ENCODE measurements around the gene CHD2. TPM values are rescaled to one million over a fixed set of nuclear protein-coding genes. Genes with fewer than 3 reads are reported as not detected.

CHD2 gene
- total RNA-seq, 2 donors from 2014 or later: 63.9 to 70.0 TPM

DNA sequence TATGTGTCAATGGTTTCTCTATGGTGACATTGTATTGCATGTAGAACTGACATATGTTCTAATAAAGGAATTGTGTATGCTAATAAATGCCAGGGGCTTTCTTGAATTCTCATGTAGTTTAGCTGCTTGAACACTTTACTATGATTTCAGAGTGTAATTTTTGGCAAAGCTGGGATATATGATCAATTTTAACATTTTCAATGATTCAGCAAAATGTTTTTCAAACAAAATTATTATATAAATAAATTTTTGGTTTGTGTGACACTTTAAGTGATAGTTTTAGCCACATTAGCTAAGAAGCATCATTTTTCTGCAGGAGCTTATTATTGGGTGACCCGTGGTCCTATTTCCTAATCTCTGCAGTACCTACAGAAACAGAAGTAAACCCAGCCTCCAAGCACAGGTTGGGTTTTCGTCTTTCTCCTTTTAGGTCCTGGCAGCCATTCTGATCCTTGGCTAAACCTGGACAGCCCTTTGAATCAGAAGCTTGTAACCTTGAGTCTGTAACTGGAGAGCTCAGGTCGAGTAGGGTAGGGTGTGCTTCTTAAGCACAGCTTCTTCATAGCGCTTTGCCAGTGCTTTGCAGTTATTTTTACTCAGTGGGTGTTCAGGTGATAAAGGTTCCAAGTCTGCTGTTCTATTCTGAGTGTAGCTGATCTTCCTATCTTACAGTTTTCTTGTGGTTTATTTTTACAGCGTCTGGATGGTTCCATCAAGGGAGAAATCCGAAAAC lies 74.2 kb downstream of the CHD2 start:
- intact Hi-C loops (cut with DNase I): no loop called here
- DNase-seq (no peak), ATAC-seq (no peak)
- H3K4me3 ChIP-seq: no peak overlapping the region
- H3K9me3 ChIP-seq: no peaks in the 10 kb centered on the region
- peaks cover 4% of the 10 kb centered on the region for H3K4me1 ChIP-seq
- peaks cover 4 to 33% of the 10 kb centered on the region in 2 donors for H3K36me3 ChIP-seq (replicated peaks in 1 of 2; ENCODE audit: insufficient read depth in 1 of 2, low read depth in 2 of 2)
- no peaks in the 10 kb centered on the region for H3K27me3 ChIP-seq
- H3K27ac ChIP-seq: no peak overlapping the region
- WGBS, 2 donors: 80 to 81% methylated on average over 6 of the region's 6 CpGs
- no peak for TF ChIP-seq POLR2A (IDR thresholded peaks at IDR 0.05)
- TF ChIP-seq CTCF (IDR thresholded peaks at IDR 0.05): no peak

GRCh38 chr15:92979011-92979701 lies 79.0 kb downstream of the CHD2 start:
- Histone ChIP-seq H3K9me3 (no peaks in the 10 kb centered on the region), H3K4me1 (no peaks in the 10 kb centered on the region), H3K27ac (no peak overlapping the region), H3K27me3 (no peaks in the 10 kb centered on the region), H3K4me3 (no peak overlapping the region), H3K36me3 (replicated peaks in 1 of 2; ENCODE audit: insufficient read depth in 1 of 2, low read depth in 2 of 2) (peaks cover 6 to 42% of the 10 kb centered on the region in 2 donors)
- DNase-seq (no peak), ATAC-seq (no peak)
- WGBS, 2 donors: 91 to 93% methylated on average over 5 of the region's 5 CpGs
- TF ChIP-seq CTCF (IDR thresholded peaks at IDR 0.05): no peak
- no peak for TF ChIP-seq POLR2A (IDR thresholded peaks at IDR 0.05)
- intact Hi-C loops (cut with DNase I): no loop called here

- intact Hi-C loops (cut with DNase I): no loop called here
- ATAC-seq: no peak
- Histone ChIP-seq H3K9me3 (no peaks in the 10 kb centered on the region), H3K36me3 (replicated peaks in 1 of 2; ENCODE audit: insufficient read depth in 1 of 2, low read depth in 2 of 2) (peaks cover 13 to 44% of the 10 kb centered on the region in 2 donors), H3K4me1 (no peaks in the 10 kb centered on the region), H3K27me3 (no peaks in the 10 kb centered on the region), H3K27ac (no peak overlapping the region), H3K4me3 (no peak overlapping the region)
- WGBS, 2 donors: 88 to 93% methylated on average over 8 of the region's 8 CpGs
- TF ChIP-seq CTCF (IDR thresholded peaks at IDR 0.05) (no peak), POLR2A (IDR thresholded peaks at IDR 0.05) (no peak)
- no peak for DNase-seq
Measured at GRCh38 chr15:92981333-92981732, 81.2 kb downstream of the CHD2 start.

DNA sequence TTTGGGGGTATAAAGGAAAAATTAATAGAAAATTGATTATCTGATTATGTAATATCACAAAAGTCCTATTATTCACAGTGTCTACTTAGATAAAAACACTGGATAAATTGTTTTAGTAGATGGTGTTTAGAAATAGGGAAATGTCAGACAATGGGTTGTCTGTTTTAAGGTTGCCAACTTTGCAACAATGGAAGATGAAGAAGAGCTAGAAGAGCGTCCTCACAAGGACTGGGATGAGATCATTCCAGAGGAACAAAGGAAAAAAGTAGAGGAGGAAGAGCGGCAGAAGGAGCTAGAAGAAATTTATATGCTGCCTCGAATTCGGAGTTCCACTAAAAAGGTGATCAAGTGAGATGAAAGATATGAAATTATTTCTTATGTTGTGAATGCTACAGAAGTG lies 84.0 kb downstream of the CHD2 start:
- TF ChIP-seq CTCF (IDR thresholded peaks at IDR 0.05) (no peak), POLR2A (IDR thresholded peaks at IDR 0.05) (no peak)
- no peaks in the 10 kb centered on the region for H3K9me3 ChIP-seq
- peaks cover 13 to 48% of the 10 kb centered on the region in 2 donors for H3K36me3 ChIP-seq (replicated peaks in 1 of 2; ENCODE audit: insufficient read depth in 1 of 2, low read depth in 2 of 2)
- intact Hi-C loops (cut with DNase I): no loop called here
- WGBS, 2 donors: 82 to 90% methylated on average over 4 of the region's 4 CpGs
- no peak overlapping the region for H3K27ac ChIP-seq
- H3K27me3 ChIP-seq: no peaks in the 10 kb centered on the region
- ATAC-seq: no peak
- H3K4me3 ChIP-seq: no peak overlapping the region
- H3K4me1 ChIP-seq: no peaks in the 10 kb centered on the region
- no peak for DNase-seq
